Stimulated activated CD4-positive, alpha-beta T cell treated with anti-CD3 and anti-CD28 coated beads, Interleukin-1b, Interleukin-23, amount 100 ng/mL, for 4 hours (primary cell): ENCODE data around the gene PLPPR1.

Source experiments
- DNase-seq, 2 donors: peaks; one replicate each; pipeline ENCODE4 v3.0.0-alpha.2; 2020; ENCODE audit warnings: low read depth in 2 of 2

Gene PLPPR1

DNA sequence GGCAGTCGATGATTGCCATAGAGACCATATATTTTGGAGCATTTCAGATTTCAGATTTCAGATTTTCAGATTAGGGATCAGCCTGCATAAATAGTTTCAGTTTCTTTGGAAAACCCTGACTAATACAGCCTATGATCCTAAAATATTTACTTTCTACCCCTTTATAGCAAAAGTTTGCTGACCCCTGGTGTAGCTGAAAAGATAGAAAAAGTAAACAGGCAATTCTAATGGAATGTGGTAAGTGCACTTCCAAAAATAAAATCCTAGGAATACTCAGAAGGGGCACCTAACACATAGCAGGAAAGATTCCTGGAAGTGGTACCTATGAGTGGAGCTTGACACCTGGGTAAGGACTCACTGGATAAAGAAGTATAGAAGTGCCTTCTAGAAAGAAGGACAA is 321.8 kb downstream of the PLPPR1 start:
- no peak for DNase-seq

DNA sequence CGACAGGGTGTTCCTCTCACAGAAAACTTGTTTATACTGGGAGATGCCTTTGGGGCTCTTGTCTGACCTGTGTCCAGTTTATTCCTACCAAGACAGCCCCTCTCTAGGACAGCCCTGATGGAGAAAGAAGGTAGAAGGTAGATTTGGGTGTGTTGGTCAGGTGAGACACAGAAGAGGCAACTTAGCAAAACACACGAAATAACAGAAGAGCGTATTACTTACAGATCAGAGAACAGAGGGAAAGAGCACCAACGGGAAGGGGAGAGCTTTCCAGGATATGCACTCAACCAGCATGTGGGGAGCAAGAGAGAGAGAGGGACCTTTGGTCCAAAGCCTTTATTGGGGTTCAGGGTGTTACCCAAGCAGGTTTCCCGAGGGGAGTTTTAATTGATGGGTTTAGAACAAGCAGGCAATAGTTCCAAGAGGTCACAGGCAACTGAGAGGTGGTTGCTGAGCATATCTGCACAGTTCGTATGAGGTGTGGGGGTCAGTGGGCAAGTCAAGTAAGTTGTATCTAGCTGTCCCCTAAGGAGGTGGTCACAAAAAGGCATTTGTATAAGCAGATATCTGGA is 324.5 kb downstream of the PLPPR1 start:
- no peak for DNase-seq

DNA sequence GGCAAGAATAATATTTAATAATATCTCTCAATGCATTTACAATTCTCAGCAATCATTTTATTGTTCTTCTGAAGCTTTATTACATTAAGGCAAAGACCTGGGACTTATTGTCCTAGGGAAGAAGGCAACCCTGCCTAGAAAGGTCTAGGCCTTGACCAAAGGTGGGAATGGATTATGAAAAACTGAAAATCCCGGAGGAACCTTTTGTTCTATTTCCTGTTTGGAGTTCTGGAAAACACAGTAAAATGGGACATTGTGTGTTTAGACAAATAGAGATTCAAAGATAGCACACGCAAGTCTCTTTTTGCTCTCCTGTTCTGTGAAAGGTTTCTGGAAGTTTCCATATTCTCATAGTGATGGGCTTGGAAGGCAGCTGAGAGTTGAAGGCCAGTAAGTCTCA is 325.2 kb downstream of the PLPPR1 start:
- no peak for DNase-seq

DNA sequence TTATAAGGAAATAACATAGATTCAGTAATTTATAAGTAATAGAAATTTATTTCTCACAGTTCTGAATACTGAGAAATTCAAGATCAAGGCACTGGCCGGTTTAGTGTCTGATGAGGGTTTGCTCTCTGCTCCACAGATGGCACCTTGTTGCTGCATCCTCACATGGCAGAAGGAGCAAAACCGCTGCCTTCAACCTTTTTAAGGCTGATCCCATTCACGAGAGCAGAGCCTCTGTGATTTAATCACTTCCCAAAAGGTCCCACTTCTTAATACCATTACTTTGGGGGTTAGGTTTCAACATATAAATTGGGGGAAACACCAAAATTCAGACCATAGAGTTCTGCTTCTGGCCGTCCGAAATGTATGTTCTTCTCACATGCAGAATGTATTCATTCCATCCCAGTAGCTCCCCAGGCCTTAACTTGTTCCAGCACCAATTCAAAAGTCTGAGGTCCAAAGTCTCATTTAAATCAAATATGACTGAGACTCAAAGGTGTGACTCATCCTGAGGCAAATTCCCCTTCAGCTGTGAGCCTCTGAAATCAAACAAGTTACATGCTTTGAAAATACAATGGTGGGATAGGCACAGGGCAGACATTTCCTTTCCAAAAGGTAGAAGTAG is 325.7 kb downstream of the PLPPR1 start:
- no peak for DNase-seq

DNA sequence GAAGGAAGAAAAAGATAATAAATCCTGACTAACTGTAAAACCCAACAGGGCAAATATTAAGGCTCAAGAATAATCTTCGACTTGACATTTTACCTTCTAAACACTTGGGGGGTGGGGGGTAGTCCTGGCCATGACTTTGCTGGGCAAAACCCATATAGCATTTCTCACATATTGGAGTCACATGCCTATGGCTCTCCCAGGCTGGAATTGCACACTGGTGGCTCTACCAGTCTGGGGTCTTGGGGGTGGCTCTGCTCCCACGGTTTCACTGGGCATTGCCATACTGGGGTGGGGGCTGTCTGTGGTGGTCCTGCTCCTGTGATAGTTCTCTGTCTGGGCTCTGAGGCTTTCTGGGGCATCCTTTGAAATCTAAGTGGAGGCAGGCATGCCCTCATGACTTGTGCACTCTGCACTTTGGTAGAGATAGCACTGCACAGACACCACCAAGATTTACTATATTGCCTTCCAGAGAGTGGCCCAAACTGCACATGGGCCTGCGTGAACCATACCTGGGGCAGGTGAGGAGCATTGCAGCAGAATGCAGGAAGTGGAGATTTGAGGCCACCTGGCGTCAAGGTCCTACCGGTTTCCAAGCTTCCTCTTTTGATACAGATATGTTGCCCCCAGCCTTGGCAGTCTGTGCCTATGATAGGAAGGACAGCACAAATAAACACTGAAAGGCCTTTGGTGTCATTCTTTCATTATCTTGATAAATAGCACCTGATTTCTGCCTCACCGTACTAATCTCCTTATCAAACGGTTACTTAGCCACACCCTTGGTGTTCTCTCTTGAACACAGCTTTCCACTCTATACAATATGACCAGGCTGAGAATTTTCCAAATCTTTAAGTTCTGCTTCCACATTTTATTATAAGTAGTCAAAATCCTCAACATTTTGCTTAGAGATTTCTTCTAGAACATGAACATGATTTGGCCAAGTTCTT is 326.5 kb downstream of the PLPPR1 start:
- DNase-seq, result no peak

DNA sequence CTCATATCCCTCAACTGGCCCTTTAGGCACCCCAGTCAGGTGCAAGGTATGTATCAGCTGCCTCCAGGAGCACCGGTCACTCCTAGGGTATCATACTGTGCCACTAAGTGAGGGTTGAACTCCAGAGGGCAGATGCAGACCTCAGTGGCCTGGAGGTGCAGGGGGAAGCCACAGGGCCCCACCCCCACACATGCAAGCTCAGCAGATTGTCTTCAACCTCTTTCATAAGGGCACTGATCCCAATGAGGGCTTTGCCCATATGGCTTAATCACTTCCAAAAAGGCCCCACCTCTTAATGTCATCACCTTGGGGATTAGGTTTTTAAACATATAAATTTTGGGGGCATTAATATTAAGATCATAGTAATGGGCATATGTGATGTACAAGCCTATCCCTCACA is 328.1 kb downstream of the PLPPR1 start:
- no peak for DNase-seq

DNA sequence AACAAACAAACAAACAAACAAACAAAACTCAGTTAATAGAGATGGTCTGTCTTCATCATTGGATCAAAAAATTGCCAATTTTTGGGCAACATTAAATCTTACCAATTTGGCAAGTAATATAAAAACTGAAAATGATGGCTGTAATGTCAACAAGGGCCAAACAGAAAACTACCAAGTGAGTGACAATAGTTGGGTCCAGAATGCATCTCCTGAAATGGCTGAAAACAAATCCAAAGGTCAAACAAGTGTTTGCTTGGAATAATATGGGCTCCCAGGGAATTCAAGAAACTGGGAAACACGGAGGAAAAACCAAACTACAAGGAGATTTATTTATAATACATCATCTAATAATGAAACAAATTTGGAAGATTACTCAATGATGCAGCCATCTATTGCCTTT is 331.2 kb downstream of the PLPPR1 start:
- DNase-seq, result no peak

DNA sequence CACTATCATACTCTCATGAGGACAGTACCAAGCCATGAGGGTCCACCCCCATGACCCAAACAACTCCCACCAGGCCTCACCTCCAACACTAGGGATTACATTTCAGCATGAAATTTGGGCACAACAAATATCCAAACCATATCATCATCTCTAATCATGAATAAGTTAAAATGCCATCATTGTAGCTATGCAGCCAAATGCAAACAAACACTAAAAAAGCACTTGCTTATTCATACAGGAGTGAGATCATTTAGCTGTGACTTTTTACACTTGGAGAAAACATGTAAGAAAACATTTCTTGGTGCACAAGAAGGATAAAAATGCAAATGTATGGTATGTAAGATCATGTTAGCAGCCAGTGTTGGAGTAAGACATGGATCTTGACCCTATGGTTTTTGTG is 332.1 kb downstream of the PLPPR1 start:
- DNase-seq, result no peak

DNA sequence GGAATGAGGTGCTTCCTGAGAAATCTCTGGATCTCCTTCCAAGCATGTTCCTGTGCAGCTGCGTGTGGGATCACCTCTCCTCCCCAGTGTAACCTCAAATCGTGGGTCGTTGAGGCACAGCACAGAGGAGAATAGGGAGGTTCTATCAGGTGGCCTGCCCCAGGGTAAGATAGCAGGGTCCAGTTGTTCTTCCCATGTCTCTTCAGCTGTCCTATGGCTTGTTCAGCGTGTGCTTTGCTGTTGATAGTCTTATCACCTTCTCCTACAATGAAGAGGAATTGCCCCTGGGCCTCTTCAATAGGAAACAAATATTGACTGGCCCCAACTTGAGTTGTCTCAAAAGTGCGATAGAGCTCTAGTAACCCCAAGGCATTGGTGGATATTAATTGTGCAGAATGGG is 333.9 kb downstream of the PLPPR1 start:
- no peak for DNase-seq

DNA sequence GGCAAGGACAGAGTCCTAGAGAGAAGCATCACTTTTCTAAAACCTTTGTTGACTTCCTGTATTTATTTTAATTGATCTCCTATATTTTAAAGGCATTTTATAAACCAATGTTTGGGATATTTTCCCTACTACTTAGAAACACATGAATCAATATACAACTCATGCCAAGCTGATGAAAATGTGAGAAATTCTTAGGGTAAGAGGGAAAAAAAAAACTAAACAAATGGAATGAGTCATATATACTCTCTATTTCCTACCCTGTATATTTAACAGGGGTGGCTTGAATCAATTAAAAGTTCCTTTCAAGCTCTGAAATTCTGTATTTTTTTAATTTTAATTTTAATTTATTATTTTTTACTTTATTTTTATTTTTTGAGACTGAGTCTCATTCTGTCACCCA is 336.7 kb downstream of the PLPPR1 start:
- no peak for DNase-seq

DNA sequence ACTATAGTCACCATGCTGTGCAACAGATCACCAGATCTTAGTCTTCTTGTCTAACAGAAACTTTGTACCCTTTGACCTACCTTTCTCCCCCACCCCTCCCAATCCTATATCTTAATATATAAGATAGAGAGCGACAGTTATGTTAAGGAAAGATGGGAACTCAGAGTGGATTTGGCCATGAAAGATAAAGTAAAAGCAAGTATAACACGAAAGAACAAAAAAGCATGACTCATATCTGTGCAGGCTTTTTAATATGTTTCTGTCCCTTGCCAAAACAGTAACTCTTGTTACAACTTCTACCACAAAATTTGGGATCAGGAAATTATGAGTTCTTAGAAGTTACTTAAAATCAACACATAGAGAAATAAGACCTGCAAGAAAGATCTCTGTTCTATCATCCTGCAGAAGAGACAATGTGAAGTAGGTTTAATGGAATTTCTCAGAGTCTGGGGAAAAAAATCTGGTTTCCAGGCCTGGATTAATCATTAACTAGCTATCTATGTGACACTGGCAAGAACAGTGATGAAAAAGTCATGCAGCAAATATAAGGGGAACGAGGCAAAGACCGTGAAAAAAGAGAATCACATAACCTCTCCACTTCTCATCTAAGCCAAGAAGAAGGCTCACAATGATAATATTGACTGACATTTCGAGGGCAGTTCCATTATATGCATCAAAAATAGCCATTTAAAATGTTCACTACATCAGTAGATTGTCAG is 337.7 kb downstream of the PLPPR1 start:
- no peak for DNase-seq

DNA sequence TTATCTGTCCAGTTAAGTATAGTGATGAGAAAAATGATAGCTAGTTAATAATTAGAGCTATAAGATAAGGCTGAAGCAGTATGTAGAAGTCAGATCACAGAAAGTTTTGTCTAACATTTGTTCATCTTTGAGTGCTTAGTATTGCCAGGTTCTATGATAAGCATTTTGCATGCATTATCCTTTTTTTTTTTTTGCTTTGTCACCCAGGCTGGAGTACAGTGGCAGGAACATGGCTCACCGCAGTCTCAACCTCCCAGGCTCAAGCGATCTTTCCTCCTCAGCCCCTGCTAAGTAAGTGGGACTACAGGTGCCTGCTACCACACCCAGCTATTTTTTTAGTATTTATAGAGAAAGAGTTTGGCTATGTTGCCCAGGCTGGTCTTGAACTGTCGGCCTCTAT is 338.8 kb downstream of the PLPPR1 start:
- DNase-seq, result no peak

DNA sequence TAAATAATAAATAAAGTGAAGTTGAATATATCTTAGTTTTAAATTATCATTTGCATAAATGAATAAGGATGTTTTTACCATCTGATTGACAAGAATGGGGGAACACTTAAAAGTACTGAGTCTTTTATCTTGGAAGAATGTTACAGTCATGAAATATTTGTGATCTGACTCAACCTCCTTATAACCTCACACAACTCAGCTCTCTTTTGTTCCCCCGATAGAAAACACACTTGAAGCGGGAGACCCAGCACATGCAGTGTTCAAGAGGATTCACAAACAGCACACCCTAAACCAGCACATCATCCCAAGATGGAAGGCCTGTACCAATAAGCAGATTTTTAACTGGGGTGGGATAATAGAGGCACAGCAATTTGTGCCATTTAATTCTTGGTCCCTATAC is 340.8 kb downstream of the PLPPR1 start:
- no peak for DNase-seq

DNA sequence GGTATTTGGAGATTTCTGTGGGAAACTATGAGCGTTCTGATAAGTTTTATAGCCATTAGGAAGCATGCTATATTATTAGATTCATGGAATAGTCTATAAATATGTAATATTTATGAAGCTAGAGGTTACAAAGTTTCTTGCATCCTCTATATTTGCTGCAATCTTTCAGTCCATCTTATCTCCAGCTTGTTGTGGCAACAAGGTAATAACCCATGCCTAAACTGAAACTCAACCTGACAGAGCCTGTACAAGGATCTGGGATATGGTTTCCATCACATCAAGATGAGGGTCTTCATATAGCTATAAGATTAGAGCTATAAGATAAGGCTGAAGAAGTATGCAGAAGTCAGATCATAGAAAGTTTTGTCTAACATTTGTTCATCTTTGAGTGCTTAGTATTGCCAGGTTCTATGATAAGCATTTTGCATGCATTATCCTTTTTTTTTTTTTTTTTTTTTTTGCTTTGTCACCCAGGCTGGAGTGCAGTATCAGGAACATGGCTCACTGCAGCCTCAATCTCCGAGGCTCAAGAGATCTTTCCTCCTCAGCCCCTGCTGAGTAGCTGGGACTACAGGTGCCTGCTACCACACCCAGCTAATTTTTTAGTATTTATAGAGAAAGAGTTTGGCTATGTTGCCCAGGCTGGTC is 341.5 kb downstream of the PLPPR1 start:
- DNase-seq, result no peak

DNA sequence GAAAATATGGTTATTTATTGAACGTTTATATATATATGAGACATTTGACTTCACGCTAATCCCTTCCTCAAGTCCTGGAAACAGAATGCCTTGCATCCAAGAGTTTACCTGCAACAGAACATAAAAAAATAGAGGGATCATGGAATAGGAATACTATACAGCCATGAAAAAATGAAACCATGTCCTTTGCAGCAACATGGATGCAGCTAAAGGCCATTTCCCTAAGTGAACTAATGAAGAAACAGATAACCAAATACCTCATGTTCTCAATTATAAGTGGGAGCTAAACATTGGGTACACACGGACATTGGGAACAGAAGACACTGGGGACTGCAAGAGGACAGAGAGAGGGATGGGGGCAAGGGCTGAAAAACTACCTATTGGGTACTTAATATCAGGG is 343.3 kb downstream of the PLPPR1 start:
- no peak for DNase-seq

DNA sequence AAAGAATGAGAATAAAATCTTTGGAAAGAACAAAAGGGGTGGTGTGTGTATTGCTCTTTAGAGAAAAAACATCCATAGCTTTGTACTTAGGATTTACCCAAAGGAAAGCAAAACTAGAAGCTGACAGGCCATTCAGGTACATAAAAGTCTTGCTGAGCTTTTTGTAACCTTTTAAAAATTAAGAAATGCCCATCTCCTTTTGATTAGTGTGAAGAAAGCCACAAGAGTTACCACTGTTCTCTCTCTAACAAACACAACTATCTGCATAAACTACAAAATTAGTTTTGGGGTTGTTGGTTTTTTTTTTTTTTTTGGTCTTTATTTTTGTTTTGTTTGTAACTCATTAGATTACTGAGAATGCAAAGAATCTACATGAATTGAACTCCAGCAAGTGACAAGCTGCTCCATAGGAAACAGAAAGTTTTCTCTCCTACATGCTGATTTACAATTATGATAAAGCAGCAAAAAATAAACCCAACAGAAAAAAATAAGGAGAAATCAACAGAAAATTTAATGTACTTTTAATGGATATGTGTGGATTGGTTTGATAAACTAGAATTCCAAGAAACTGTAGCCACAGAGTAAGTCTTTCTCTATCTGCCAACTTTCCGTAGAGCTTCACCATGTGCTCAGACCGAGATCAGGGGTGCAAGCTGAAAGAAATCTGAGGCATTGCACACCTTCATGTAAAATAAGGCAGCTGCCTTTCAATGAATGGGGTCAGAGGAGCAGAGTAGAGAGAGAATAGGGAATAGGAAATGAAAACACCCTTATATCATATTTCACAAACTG is 344.0 kb downstream of the PLPPR1 start:
- no peak for DNase-seq
